GM23248 (cell line): ENCODE data around the gene HOGA1.

ENCODE experiments used
- EZH2 ChIP-seq: fragments of 200-600 bp; sonication (generic); IDR thresholded peaks from 2 replicates; pipeline ENCODE4 v1.6.1; 2018; ENCODE audit warnings: antibody characterized with exemption, mild to moderate bottlenecking; ENCODE audit not compliant: insufficient read depth, poor library complexity, severe bottlenecking
- EZH2phosphoT487 ChIP-seq: fragments of 200-600 bp; sonication (generic); IDR thresholded peaks from 2 replicates; pipeline ENCODE4 v1.6.1; 2018; ENCODE audit warnings: antibody characterized with exemption, moderate library complexity, mild to moderate bottlenecking, low read depth; ENCODE audit not compliant: insufficient read depth

DNA sequence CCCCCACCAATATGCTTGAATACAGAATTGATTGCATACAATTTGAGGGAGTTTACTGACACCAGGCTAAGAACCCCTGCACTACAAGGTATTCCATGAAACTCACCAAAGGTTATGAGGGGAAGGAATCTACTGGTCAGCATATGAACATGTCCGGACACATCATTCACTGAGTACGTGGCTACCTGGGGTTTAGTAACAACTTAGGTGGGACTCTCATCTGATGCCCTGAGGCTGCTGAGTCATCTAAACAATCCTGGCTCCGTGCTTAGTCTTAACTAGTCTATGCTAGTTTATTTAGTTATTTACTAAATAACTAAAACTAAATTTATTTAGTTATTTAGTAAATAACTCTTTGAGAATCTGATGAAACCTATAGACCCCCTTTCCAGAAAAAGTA lies 67.6 kb downstream of the HOGA1 start:
- TF ChIP-seq EZH2 (no peak), EZH2phosphoT487 (no peak)
